H9 (cell line): Measurements from ENCODE around the gene SPAG17. TPM values are rescaled to one million over a fixed set of nuclear protein-coding genes. Genes with fewer than 3 reads are reported as not detected.

Source experiments
- DNase-seq: peaks from one replicate; pipeline ENCODE4 v3.0.0-alpha.2; 2017
- H2AFZ ChIP-seq: one replicate; pipeline ENCODE4 v1.6.1; 2013; ENCODE audit warnings: mild to moderate bottlenecking, low read length, control low read depth, moderate library complexity
- H2AK5ac ChIP-seq: 2 replicates; pipeline ENCODE4 v1.6.1; 2013; ENCODE audit warnings: low read length, control low read depth, mixed read lengths; ENCODE audit not compliant: insufficient read length
- H2BK120ac ChIP-seq: one replicate; pipeline ENCODE4 v1.6.1; 2013; ENCODE audit warnings: low read depth, mild to moderate bottlenecking, low read length, control low read depth, inconsistent platforms; ENCODE audit not compliant: poor library complexity, severe bottlenecking
- H2BK12ac ChIP-seq: 2 replicates; pipeline ENCODE4 v1.6.1; 2013; ENCODE audit warnings: low read length, control low read depth, mixed read lengths, low read depth; ENCODE audit not compliant: insufficient read length
- H2BK15ac ChIP-seq: 2 replicates; pipeline ENCODE4 v1.6.1; 2013; ENCODE audit warnings: low read depth, low read length, control low read depth
- H2BK20ac ChIP-seq: one replicate; pipeline ENCODE4 v1.6.1; 2013; ENCODE audit warnings: low read depth, mild to moderate bottlenecking, low read length, control low read depth, inconsistent platforms; ENCODE audit not compliant: poor library complexity, severe bottlenecking
- H2BK5ac ChIP-seq: 2 replicates; pipeline ENCODE4 v1.6.1; 2013; ENCODE audit warnings: low read length, control low read depth, mixed read lengths; ENCODE audit not compliant: insufficient read length
- H3K14ac ChIP-seq: 2 replicates; pipeline ENCODE4 v1.6.1; 2013; ENCODE audit warnings: low read length, control low read depth; ENCODE audit not compliant: insufficient read depth
- H3K18ac ChIP-seq: 2 replicates; pipeline ENCODE4 v1.6.1; 2013; ENCODE audit warnings: low read depth, mild to moderate bottlenecking, mixed read lengths, low read length, control low read depth; ENCODE audit not compliant: insufficient read length
- H3K23ac ChIP-seq: 2 replicates; pipeline ENCODE4 v1.6.1; 2013; ENCODE audit warnings: low read length, control low read depth, mixed read lengths, low read depth; ENCODE audit not compliant: insufficient read length
- H3K23me2 ChIP-seq: 2 replicates; pipeline ENCODE4 v1.6.1; 2013; ENCODE audit warnings: low read depth, mild to moderate bottlenecking, mixed read lengths, low read length, control low read depth; ENCODE audit not compliant: insufficient read length, poor library complexity, severe bottlenecking
- H3K27ac ChIP-seq: 2 replicates; pipeline ENCODE4 v1.5.1; 2013; ENCODE audit warnings: low read length, control low read depth, mixed read lengths, low read depth; ENCODE audit not compliant: insufficient read length
- H3K27me3 ChIP-seq: 2 replicates; pipeline ENCODE4 v1.6.1; 2013; ENCODE audit warnings: low read length, control low read depth, inconsistent platforms; ENCODE audit not compliant: insufficient read depth
- H3K4ac ChIP-seq: 2 replicates; pipeline ENCODE4 v1.6.1; 2013; ENCODE audit warnings: low read depth, mild to moderate bottlenecking, control low read depth, inconsistent platforms, low read length, moderate library complexity
- H3K4me1 ChIP-seq: 2 replicates; pipeline ENCODE4 v1.6.1; 2013; ENCODE audit warnings: low read length, control low read depth, inconsistent platforms; ENCODE audit not compliant: insufficient read depth
- H3K4me2 ChIP-seq: 2 replicates; pipeline ENCODE4 v1.6.1; 2013; ENCODE audit warnings: low read length, control low read depth, mixed read lengths; ENCODE audit not compliant: insufficient read length, insufficient read depth
- H3K56ac ChIP-seq: 2 replicates; pipeline ENCODE4 v1.6.1; 2013; ENCODE audit warnings: low read depth, mild to moderate bottlenecking, mixed read lengths, low read length, control low read depth; ENCODE audit not compliant: insufficient read length
- H3K79me1 ChIP-seq: 2 replicates; pipeline ENCODE4 v1.6.1; 2013; ENCODE audit warnings: low read depth, mild to moderate bottlenecking, moderate library complexity, low read length, control low read depth, inconsistent platforms; ENCODE audit not compliant: insufficient read depth, poor library complexity, severe bottlenecking
- H3K79me2 ChIP-seq: 2 replicates; pipeline ENCODE4 v1.6.1; 2013; ENCODE audit warnings: low read length, control low read depth, inconsistent platforms; ENCODE audit not compliant: insufficient read depth
- H3K9ac ChIP-seq: 2 replicates; pipeline ENCODE4 v1.6.1; 2013; ENCODE audit warnings: low read length, control low read depth, mixed read lengths; ENCODE audit not compliant: insufficient read length; ENCODE audit errors: extremely low read depth
- H3K9me3 ChIP-seq: one replicate; pipeline ENCODE4 v1.6.1; 2013; ENCODE audit warnings: low read depth, low read length, inconsistent platforms; ENCODE audit not compliant: control insufficient read depth
- H3T11ph ChIP-seq: one replicate; pipeline ENCODE4 v1.6.1; 2013; ENCODE audit warnings: mild to moderate bottlenecking, low read length, control low read depth, inconsistent platforms
- H4K20me1 ChIP-seq: one replicate; pipeline ENCODE4 v1.6.1; 2013; ENCODE audit not compliant: control insufficient read depth, insufficient read length, insufficient read depth
- H4K5ac ChIP-seq: 2 replicates; pipeline ENCODE4 v1.6.1; 2013; ENCODE audit warnings: low read depth, mild to moderate bottlenecking, mixed read lengths, low read length, control low read depth; ENCODE audit not compliant: insufficient read length
- H4K8ac ChIP-seq: replicated peaks from 2 replicates; pipeline ENCODE4 v1.6.1; 2013; ENCODE audit warnings: low read length, control low read depth, mixed read lengths, low read depth; ENCODE audit not compliant: insufficient read length
- H4K91ac ChIP-seq: 2 replicates; pipeline ENCODE4 v1.6.1; 2013; ENCODE audit warnings: low read depth, mild to moderate bottlenecking, moderate library complexity, mixed read lengths, low read length, control low read depth; ENCODE audit not compliant: insufficient read length
- H3K27ac Mint-ChIP-seq, 3 experiments: 2 replicates in 2 of 3; 3 replicates in 1 of 3; pipeline ENCODE4 v1.8.0; 2020 to 2021; ENCODE audit warnings: mixed read lengths in 3 of 3, mild to moderate bottlenecking in 1 of 3, moderate library complexity in 1 of 3
- H3K27me3 Mint-ChIP-seq: 2 replicates; pipeline ENCODE4 v1.8.0; 2021; ENCODE audit warnings: low read depth, mild to moderate bottlenecking, moderate library complexity, mixed read lengths
- H3K36me3 Mint-ChIP-seq, 3 experiments: 2 replicates in 2 of 3; 3 replicates in 1 of 3; pipeline ENCODE4 v1.8.0; 2020 to 2021; ENCODE audit warnings: low read depth in 3 of 3, mixed read lengths in 3 of 3; ENCODE audit not compliant: insufficient read depth in 1 of 3
- H3K4me1 Mint-ChIP-seq, 2 experiments: 2 replicates each; pipeline ENCODE4 v1.8.0; 2020; ENCODE audit warnings: mixed read lengths in 2 of 2
- H3K4me3 Mint-ChIP-seq, 2 experiments: 2 replicates in 1 of 2; 3 replicates in 1 of 2; pipeline ENCODE4 v1.8.0; 2020 to 2021; ENCODE audit warnings: mild to moderate bottlenecking in 2 of 2, mixed read lengths in 2 of 2, moderate library complexity in 1 of 2
- H3K9me3 Mint-ChIP-seq, 2 experiments: 2 replicates in 1 of 2; 3 replicates in 1 of 2; pipeline ENCODE4 v1.8.0; 2020; ENCODE audit warnings: mild to moderate bottlenecking in 2 of 2, mixed read lengths in 2 of 2, moderate library complexity in 1 of 2
- CTCF ChIP-seq: fragments of 200-600 bp; sonication (generic); conservative IDR thresholded peaks from 3 replicates; pipeline ENCODE4 v1.8.0; 2021; ENCODE audit warnings: antibody characterized with exemption, mild to moderate bottlenecking
- total RNA-seq: library from RNA; stranded (reverse); gene quantifications from 2 replicates; pipeline ENCODE4 v1.2.1, GENCODE V29; 2021

The SPAG17 gene
- total RNA-seq, 1 experiment from 2014 or later, result 0.37 TPM

GRCh38 chr1:118204648-118205047, 19.6 kb upstream of the SPAG17 start:
- H3K4me1 Mint-ChIP-seq, result peaks cover 0 to 2% of the 10 kb centered on the region in 2 experiments; a peak in 2 of 4 replicates
- H4K8ac ChIP-seq, result no peak overlapping the region
- no peak overlapping the region for H2BK5ac ChIP-seq
- H3K9me3 Mint-ChIP-seq, result peaks cover 0 to 2% of the 10 kb centered on the region in 2 experiments; a peak in 2 of 5 replicates
- H3K9ac ChIP-seq, result no peak overlapping the region
- no peak overlapping the region for H3K56ac ChIP-seq
- H2BK12ac ChIP-seq, result no peak overlapping the region
- H2BK15ac ChIP-seq, result no peak overlapping the region
- no peaks in the 10 kb centered on the region for H3K27me3 ChIP-seq
- H4K20me1 ChIP-seq, result no peaks in the 10 kb centered on the region
- no peak overlapping the region for H2BK20ac ChIP-seq
- no peak overlapping the region for H3K4me3 Mint-ChIP-seq
- H2AFZ ChIP-seq, result no peak overlapping the region
- peaks cover 0 to 1% (median 0%) of the 10 kb centered on the region in 3 experiments; a peak in 2 of 7 replicates for H3K36me3 Mint-ChIP-seq
- no peak for TF ChIP-seq CTCF
- H3K27ac Mint-ChIP-seq, result no peak overlapping the region
- H4K91ac ChIP-seq, result no peak overlapping the region
- no peak overlapping the region for H3T11ph ChIP-seq
- DNase-seq, result no peak
- no peak overlapping the region for H3K4me2 ChIP-seq
- H3K79me2 ChIP-seq, result no peaks in the 10 kb centered on the region
- no peaks in the 10 kb centered on the region for H3K4me1 ChIP-seq
- no peak overlapping the region for H3K18ac ChIP-seq
- H3K14ac ChIP-seq, result no peak overlapping the region
- no peaks in the 10 kb centered on the region for H3K9me3 ChIP-seq
- H3K23me2 ChIP-seq, result no peaks in the 10 kb centered on the region
- H3K4ac ChIP-seq, result no peak overlapping the region
- H2BK120ac ChIP-seq, result no peak overlapping the region
- no peak overlapping the region for H4K5ac ChIP-seq
- no peak overlapping the region for H3K27ac ChIP-seq
- H3K79me1 ChIP-seq, result no peaks in the 10 kb centered on the region
- H3K23ac ChIP-seq, result no peak overlapping the region
- no peaks in the 10 kb centered on the region; the same call in 1 of the 2 replicates for H3K27me3 Mint-ChIP-seq
- no peak overlapping the region for H2AK5ac ChIP-seq
